Hepatocyte (in vitro differentiated cells): ENCODE data around the gene UBR1. TPM values are rescaled to one million over a fixed set of nuclear protein-coding genes. Genes with fewer than 3 reads are reported as not detected.

Experiments used
- DNase-seq: peaks from one replicate; pipeline ENCODE4 v3.0.0-alpha.2; 2016; ENCODE audit warnings: low spot score
- H2AFZ ChIP-seq: fragments of 200-600 bp; sonication (generic); 2 replicates; pipeline ENCODE4 v1.6.0; 2016; ENCODE audit warnings: antibody characterized with exemption, mild to moderate bottlenecking
- H3K27ac ChIP-seq: fragments of 200-600 bp; sonication (generic); 2 replicates; pipeline ENCODE4 v1.5.1; 2016; ENCODE audit warnings: mild to moderate bottlenecking
- H3K27me3 ChIP-seq: fragments of 200-600 bp; sonication (generic); 2 replicates; pipeline ENCODE4 v1.6.1; 2016
- H3K36me3 ChIP-seq: fragments of 200-600 bp; sonication (generic); replicated peaks from 2 replicates; pipeline ENCODE4 v1.5.1; 2016; ENCODE audit warnings: low read depth; ENCODE audit not compliant: insufficient read depth
- H3K4me1 ChIP-seq: fragments of 200-600 bp; sonication (generic); 2 replicates; pipeline ENCODE4 v1.5.1; 2016; ENCODE audit warnings: mild to moderate bottlenecking, moderate library complexity; ENCODE audit not compliant: insufficient read depth
- H3K4me2 ChIP-seq: fragments of 200-600 bp; sonication (generic); 2 replicates; pipeline ENCODE4 v1.6.0; 2016
- H3K4me3 ChIP-seq: fragments of 200-600 bp; sonication (generic); 2 replicates; pipeline ENCODE4 v1.5.1; 2016; ENCODE audit warnings: mild to moderate bottlenecking
- H3K79me2 ChIP-seq: fragments of 200-600 bp; sonication (generic); 2 replicates; pipeline ENCODE4 v1.6.0; 2017; ENCODE audit warnings: mild to moderate bottlenecking
- H3K9me2 ChIP-seq: fragments of 200-600 bp; sonication (generic); replicated peaks from 2 replicates; pipeline ENCODE4 v1.6.0; 2017; ENCODE audit warnings: mild to moderate bottlenecking; ENCODE audit not compliant: insufficient read depth
- H3K9me3 ChIP-seq: fragments of 200-600 bp; sonication (generic); 2 replicates; pipeline ENCODE4 v1.5.1; 2016; ENCODE audit warnings: low read depth, mild to moderate bottlenecking
- H4K20me1 ChIP-seq: fragments of 200-600 bp; sonication (generic); 2 replicates; pipeline ENCODE4 v1.6.0; 2016; ENCODE audit warnings: mild to moderate bottlenecking; ENCODE audit not compliant: insufficient read depth, poor library complexity, severe bottlenecking
- CTCF ChIP-seq: fragments of 200-600 bp; sonication (generic); IDR thresholded peaks from 2 replicates; pipeline ENCODE4 v1.5.1; 2016; ENCODE audit warnings: antibody characterized with exemption, mild to moderate bottlenecking; ENCODE audit not compliant: poor library complexity
- EZH2 ChIP-seq: fragments of 200-600 bp; sonication (generic); IDR thresholded peaks from 2 replicates; pipeline ENCODE4 v1.6.1; 2016; ENCODE audit warnings: antibody characterized with exemption, mild to moderate bottlenecking, borderline replicate concordance
- EZH2phosphoT487 ChIP-seq: fragments of 200-600 bp; sonication (generic); IDR thresholded peaks from one replicate; pipeline ENCODE4 v1.6.1; 2018; ENCODE audit warnings: antibody characterized with exemption, mild to moderate bottlenecking, low read depth, moderate library complexity; ENCODE audit not compliant: unreplicated experiment, severe bottlenecking
- WGBS: methylation state at CpG from one replicate; pipeline ENCODE4 v1.1.6; 2016; ENCODE audit warnings: low lambda C conversion rate; ENCODE audit errors: missing lambda C conversion rate; 5-methylcytosine and 5-hydroxymethylcytosine counted together
- polyA plus RNA-seq: library from polyadenylated mRNA; unstranded; fragments of >200 nt; fragmentation: Nextera tagmentation; extraction: Ambion mirVana; gene quantifications from 2 replicates; pipeline ENCODE4 v1.2.1, GENCODE V29; 2016
- total RNA-seq: library from RNA; depleted of rRNA; stranded (reverse); fragments of >200 nt; gene quantifications from 2 replicates; pipeline ENCODE4 v1.2.3, GENCODE V29; 2014

Gene UBR1
- total and polyA plus RNA-seq, 2 experiments from 2014 or later = 14.8 to 32.5 TPM

GRCh38 chr15:43103907-43104306, 1.9 kb downstream of the UBR1 start:
- Histone ChIP-seq H3K4me3 (no peak overlapping the region), H3K9me3 (no peaks in the 10 kb centered on the region), H3K79me2 (peaks cover 68% of the 10 kb centered on the region), H3K36me3 (no peaks in the 10 kb centered on the region), H3K9me2 (no peaks in the 10 kb centered on the region), H3K4me1 (peaks cover 17% of the 10 kb centered on the region), H3K4me2 (peak overlapping the region; percentile 87), H4K20me1 (no peaks in the 10 kb centered on the region), H3K27ac (no peak overlapping the region), H2AFZ (no peak overlapping the region), H3K27me3 (no peaks in the 10 kb centered on the region)
- WGBS = 76% methylated on average over 1 of the region's 1 CpG
- TF ChIP-seq CTCF (no peak), EZH2phosphoT487 (no peak), EZH2 (no peak)
- DNase-seq = no peak

DNA sequence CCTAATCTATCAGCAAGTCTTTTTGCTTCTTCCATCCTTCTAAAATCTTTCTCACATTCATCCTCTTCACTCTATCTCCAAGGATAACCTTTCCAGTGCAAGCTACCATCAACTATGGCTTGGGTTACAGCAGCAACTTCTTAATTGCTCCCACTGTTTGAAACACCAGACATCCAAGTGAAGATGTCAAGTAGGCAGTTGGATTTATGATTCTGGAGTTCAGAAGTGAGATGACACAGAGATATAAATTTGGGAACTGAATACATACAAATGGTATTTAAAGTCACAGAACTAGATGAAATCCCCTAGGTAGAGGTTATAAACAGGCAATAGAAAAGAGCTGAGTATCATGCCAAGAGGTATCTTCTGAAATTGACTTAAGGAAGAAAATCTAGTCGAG, 3.7 kb downstream of the UBR1 start:
- Histone ChIP-seq H3K27ac (no peak overlapping the region), H3K79me2 (peaks cover 85% of the 10 kb centered on the region), H4K20me1 (no peaks in the 10 kb centered on the region), H3K27me3 (no peaks in the 10 kb centered on the region), H3K9me3 (no peaks in the 10 kb centered on the region), H3K4me1 (peaks cover 17% of the 10 kb centered on the region), H3K36me3 (no peaks in the 10 kb centered on the region), H3K9me2 (no peaks in the 10 kb centered on the region), H3K4me3 (no peak overlapping the region), H2AFZ (no peak overlapping the region), H3K4me2 (no peak overlapping the region)
- no peak for TF ChIP-seq EZH2phosphoT487
- no peak for TF ChIP-seq CTCF
- no peak for TF ChIP-seq EZH2
- 100% methylated on average over 1 of the region's 1 CpG for WGBS
- no peak for DNase-seq

DNA sequence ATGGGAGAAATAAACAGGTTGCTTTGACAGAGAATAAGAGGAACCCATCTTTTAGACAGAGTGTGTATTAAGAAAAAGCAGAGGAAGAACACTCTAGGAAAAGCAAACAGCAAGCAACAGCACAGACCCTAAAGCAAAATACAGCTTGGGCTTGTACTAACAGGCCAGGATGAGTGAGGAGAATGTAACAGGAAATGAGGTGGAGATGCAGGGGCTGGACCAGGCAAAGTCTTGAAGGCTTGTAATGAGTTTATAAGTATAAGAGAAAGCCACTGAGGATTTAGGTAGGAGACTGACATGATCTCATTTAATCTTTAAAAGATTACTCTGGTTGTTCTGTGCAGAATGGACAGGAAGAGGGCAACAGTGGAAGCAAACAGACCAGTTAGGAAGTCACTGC, 4.9 kb downstream of the UBR1 start:
- DNase-seq = no peak
- Histone ChIP-seq H3K4me2 (no peak overlapping the region), H3K27me3 (no peaks in the 10 kb centered on the region), H3K9me2 (no peaks in the 10 kb centered on the region), H3K4me1 (peaks cover 16% of the 10 kb centered on the region), H3K9me3 (no peaks in the 10 kb centered on the region), H3K4me3 (no peak overlapping the region), H4K20me1 (no peaks in the 10 kb centered on the region), H3K36me3 (no peaks in the 10 kb centered on the region), H2AFZ (no peak overlapping the region), H3K79me2 (peaks cover 97% of the 10 kb centered on the region), H3K27ac (no peak overlapping the region)
- TF ChIP-seq CTCF (no peak), EZH2 (no peak), EZH2phosphoT487 (no peak)
